Measurements from ENCODE around the gene ZNF423. TPM values are rescaled to one million over a fixed set of nuclear protein-coding genes. Genes with fewer than 3 reads are reported as not detected.

The ZNF423 gene
- total RNA-seq, 1 donor from 2014 or later = not detected

DNA sequence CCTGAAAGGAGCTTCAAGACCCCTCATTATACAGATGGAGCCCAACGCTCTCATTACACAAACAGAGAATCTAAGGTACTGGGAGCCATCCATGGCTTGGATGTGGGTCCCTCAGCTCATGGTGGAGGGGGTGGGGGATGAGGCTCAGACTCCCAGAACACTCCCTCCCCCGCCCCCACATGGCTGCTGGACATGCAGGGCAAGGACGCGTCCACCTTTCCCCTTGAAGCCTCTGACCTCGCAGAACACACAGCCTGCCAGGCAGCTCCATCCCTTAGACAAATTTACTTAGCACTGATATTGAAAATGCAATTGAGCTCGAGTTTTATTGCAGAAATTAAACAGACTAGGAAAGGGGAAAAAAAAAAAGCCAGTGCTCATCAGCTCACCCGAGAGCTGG is 203.9 kb downstream of the ZNF423 start:
- ATAC-seq (ENCODE audit: low read depth) = no peak
- Mint-ChIP-seq H3K9me3 (peaks cover 16% of the 10 kb centered on the region), H3K27ac (no peak overlapping the region), H3K4me1 (no peaks in the 10 kb centered on the region), H3K36me3 (ENCODE audit: low read depth) (no peaks in the 10 kb centered on the region), H3K4me3 (no peak overlapping the region), H3K27me3 (peaks cover 3% of the 10 kb centered on the region)
- POLR2A ChIA-PET = no interaction called here
- DNase-seq = no peak
- TF ChIP-seq, protein P1, sequence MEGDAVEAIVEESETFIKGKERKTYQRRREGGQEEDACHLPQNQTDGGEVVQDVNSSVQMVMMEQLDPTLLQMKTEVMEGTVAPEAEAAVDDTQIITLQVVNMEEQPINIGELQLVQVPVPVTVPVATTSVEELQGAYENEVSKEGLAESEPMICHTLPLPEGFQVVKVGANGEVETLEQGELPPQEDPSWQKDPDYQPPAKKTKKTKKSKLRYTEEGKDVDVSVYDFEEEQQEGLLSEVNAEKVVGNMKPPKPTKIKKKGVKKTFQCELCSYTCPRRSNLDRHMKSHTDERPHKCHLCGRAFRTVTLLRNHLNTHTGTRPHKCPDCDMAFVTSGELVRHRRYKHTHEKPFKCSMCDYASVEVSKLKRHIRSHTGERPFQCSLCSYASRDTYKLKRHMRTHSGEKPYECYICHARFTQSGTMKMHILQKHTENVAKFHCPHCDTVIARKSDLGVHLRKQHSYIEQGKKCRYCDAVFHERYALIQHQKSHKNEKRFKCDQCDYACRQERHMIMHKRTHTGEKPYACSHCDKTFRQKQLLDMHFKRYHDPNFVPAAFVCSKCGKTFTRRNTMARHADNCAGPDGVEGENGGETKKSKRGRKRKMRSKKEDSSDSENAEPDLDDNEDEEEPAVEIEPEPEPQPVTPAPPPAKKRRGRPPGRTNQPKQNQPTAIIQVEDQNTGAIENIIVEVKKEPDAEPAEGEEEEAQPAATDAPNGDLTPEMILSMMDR (IDR thresholded peaks at IDR 0.05) = no peak
- CTCF ChIA-PET = no interaction called here
- intact Hi-C loops (cut with micrococcal nuclease) = no loop called here

DNA sequence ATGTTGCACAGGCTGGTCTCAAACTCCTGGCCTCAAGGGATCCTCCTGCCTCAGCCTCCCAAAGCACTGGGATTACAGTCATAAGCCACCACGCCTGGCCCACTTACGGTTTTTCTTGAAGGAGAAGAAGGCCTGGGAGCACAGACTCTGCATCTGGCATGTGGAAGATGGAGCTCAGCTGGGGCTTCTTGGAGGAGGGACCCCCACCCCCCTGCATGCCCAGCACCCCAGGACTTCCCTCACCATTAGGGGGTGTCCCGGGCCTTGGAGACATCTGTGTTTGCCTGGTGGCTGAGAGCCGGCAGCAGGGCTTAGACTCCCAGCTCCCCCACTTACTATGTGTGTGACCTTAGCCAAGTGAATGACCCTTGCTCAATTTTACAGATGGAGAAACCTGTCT is 204.7 kb downstream of the ZNF423 start:
- TF ChIP-seq, protein P1 (IDR thresholded peaks at IDR 0.05) = no peak
- DNase-seq (no peak), ATAC-seq (ENCODE audit: low read depth) (no peak)
- H3K4me3 Mint-ChIP-seq = no peak overlapping the region
- peaks cover 19% of the 10 kb centered on the region for H3K9me3 Mint-ChIP-seq
- CTCF ChIA-PET = no interaction called here
- H3K36me3 Mint-ChIP-seq (ENCODE audit: low read depth) = no peaks in the 10 kb centered on the region
- no peak overlapping the region for H3K27ac Mint-ChIP-seq
- peaks cover 3% of the 10 kb centered on the region for H3K27me3 Mint-ChIP-seq
- no peaks in the 10 kb centered on the region for H3K4me1 Mint-ChIP-seq
- intact Hi-C loops (cut with micrococcal nuclease) = no loop called here
- POLR2A ChIA-PET = no interaction called here

DNA sequence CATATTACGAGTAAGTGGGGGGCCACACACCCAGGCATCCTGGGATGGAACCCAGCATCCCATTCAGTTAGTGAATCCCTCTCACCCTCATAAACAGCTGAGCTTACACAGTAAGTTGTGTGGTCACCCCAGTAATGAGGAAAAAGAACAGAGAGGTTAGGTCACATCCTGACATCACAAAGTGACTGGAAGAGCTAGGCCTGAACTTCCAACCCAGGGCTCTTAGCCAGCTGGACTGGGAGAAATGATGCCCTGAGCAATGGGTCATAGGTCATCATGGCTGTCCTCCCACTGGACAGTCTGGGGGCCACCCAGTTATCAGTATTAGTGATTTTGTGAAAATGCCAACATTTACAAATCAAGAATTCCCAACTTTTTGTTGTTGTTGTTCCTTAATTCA is 205.3 kb downstream of the ZNF423 start:
- no peak overlapping the region for H3K27ac Mint-ChIP-seq
- no peaks in the 10 kb centered on the region for H3K4me1 Mint-ChIP-seq
- intact Hi-C loops (cut with micrococcal nuclease) = no loop called here
- CTCF ChIA-PET = no interaction called here
- H3K4me3 Mint-ChIP-seq = no peak overlapping the region
- POLR2A ChIA-PET = no interaction called here
- no peak for DNase-seq
- ATAC-seq (ENCODE audit: low read depth) = no peak
- peaks cover 23% of the 10 kb centered on the region for H3K9me3 Mint-ChIP-seq
- TF ChIP-seq, protein P1 (IDR thresholded peaks at IDR 0.05) = no peak
- peaks cover 3% of the 10 kb centered on the region for H3K27me3 Mint-ChIP-seq
- H3K36me3 Mint-ChIP-seq (ENCODE audit: low read depth) = no peaks in the 10 kb centered on the region

DNA sequence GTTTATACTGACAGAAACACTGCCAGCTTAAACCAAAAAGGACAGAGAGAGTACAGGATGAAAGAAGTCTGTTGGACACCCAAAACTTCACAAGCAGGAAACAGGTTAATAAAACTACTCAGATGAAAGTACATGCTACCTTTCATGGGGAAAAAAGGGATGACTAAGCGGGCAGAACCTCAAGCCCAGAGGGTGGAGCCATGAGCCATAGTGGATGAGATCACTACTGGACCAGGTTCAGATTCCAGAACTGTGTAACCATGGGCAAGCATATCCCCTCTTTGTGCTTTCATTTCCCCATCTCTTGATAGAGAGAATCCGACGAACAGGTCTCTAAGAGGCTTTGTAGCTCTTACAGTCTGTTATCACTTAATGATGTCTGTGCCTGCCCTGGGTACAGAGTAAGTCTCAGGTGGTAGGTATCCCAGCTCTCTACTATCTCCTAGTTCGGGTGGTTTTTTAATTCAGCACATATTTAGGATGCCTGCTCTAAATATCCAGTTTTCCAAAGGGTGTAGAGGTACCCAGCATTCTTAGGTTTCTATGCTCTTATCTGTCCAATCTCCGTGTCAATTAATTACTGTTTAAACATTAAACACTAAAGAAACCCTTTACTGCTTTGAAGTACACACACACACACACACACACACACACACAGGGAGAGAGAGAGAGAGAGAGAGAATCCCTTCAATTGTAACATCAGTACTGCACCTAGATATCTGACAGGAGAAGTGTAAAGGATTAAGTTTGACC is 206.7 kb downstream of the ZNF423 start:
- no peak overlapping the region for H3K4me3 Mint-ChIP-seq
- POLR2A ChIA-PET = no interaction called here
- H3K36me3 Mint-ChIP-seq (ENCODE audit: low read depth) = no peaks in the 10 kb centered on the region
- no peak overlapping the region for H3K27ac Mint-ChIP-seq
- TF ChIP-seq, protein P1 (IDR thresholded peaks at IDR 0.05) = no peak
- peaks cover 27% of the 10 kb centered on the region for H3K9me3 Mint-ChIP-seq
- CTCF ChIA-PET = no interaction called here
- ATAC-seq (ENCODE audit: low read depth) (no peak), DNase-seq (no peak)
- no peaks in the 10 kb centered on the region for H3K4me1 Mint-ChIP-seq
- H3K27me3 Mint-ChIP-seq = peaks cover 3% of the 10 kb centered on the region
- intact Hi-C loops (cut with micrococcal nuclease) = no loop called here

DNA sequence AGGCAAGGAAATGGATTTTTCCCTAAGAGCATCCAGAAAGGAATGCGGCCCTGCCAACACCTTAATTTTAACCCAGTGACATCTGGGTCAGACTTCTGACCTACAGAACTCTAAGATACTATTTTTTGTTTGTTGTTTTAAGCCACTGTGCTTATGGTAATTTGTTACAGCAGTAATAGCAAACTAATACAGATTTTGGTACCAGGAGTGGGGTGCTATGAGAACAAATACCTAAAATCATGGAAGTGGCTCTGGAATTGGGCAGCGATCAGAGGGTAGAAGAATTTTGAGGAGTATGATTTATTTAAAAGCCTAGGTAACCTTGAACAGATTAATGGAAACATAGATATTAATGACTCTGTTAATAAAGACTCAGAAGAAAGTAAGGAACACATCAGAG is 208.2 kb downstream of the ZNF423 start:
- CTCF ChIA-PET = no interaction called here
- H3K27me3 Mint-ChIP-seq = no peaks in the 10 kb centered on the region
- no peak overlapping the region for H3K4me3 Mint-ChIP-seq
- TF ChIP-seq, protein P1 (IDR thresholded peaks at IDR 0.05) = no peak
- H3K9me3 Mint-ChIP-seq = peaks cover 27% of the 10 kb centered on the region
- H3K27ac Mint-ChIP-seq = no peak overlapping the region
- intact Hi-C loops (cut with micrococcal nuclease) = no loop called here
- H3K36me3 Mint-ChIP-seq (ENCODE audit: low read depth) = no peaks in the 10 kb centered on the region
- DNase-seq = no peak
- H3K4me1 Mint-ChIP-seq = no peaks in the 10 kb centered on the region
- ATAC-seq (ENCODE audit: low read depth) = no peak
- POLR2A ChIA-PET = no interaction called here

Data from activated B cell treated with CpG ODN at 0.5 μM for 24 hours (primary cell).